Measurements from ENCODE around the gene TCERG1. TPM values are rescaled to one million over a fixed set of nuclear protein-coding genes. Genes with fewer than 3 reads are reported as not detected.

Gene TCERG1
- total RNA-seq, 1 donor from 2014 or later, result 156 TPM

GRCh38 chr5:146441896-146442295, 5.2 kb upstream of the TCERG1 start:
- H3K9me3 Mint-ChIP-seq, result no peaks in the 10 kb centered on the region
- peaks cover 30% of the 10 kb centered on the region for H3K27me3 Mint-ChIP-seq (ENCODE audit: low read depth)
- no peaks in the 10 kb centered on the region for H3K36me3 Mint-ChIP-seq
- TF ChIP-seq CTCF (IDR thresholded peaks at IDR 0.05; ENCODE audit: unreplicated experiment), result no peak
- no peak for DNase-seq (ENCODE audit: low spot score in 2 of 2, unreplicated experiment in 2 of 2)
- no peak overlapping the region for H3K27ac Mint-ChIP-seq
- H3K4me3 Mint-ChIP-seq, result no peak overlapping the region
- no peaks in the 10 kb centered on the region for H3K4me1 Mint-ChIP-seq

DNA sequence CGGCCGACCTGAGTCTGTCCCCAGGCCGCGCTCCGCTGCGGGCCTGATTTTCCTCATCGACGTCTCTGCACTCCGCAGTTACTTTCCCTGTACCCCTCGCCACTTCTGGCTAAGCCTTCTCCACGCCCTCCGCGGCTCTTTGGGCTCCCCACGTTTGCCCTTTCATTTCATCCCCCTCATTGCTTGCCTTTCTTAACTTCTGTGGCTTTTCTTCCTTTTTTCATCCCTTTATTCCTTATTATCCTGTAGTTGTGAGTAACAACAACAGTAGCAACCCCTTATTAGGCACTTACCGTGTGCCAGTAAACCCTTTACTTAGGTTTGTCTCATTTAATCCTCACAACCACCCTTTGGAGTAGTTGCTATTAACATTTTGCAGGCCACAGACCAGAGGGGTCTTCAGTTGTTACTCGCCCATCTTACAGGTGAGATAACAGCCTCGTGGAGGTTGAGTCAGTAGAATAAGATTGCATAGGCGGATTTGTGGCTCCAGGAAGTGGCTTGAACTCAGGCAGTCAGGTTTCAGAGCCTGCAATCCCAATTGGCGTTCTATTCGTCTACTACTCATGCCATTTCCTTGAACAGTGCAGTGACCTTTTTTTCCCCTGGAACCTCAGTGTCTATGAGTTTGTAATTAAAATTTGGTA, 724 bp downstream of the TCERG1 start:
- H3K4me1 Mint-ChIP-seq, result peaks cover 26% of the 10 kb centered on the region
- no peaks in the 10 kb centered on the region for H3K36me3 Mint-ChIP-seq
- no peak for DNase-seq (ENCODE audit: low spot score in 2 of 2, unreplicated experiment in 2 of 2)
- TF ChIP-seq CTCF (IDR thresholded peaks at IDR 0.05; ENCODE audit: unreplicated experiment), result no peak
- H3K27ac Mint-ChIP-seq, result peak overlapping the region; percentile 100
- peak overlapping the region; percentile 95 for H3K4me3 Mint-ChIP-seq
- no peaks in the 10 kb centered on the region for H3K27me3 Mint-ChIP-seq (ENCODE audit: low read depth)
- H3K9me3 Mint-ChIP-seq, result no peaks in the 10 kb centered on the region

DNA sequence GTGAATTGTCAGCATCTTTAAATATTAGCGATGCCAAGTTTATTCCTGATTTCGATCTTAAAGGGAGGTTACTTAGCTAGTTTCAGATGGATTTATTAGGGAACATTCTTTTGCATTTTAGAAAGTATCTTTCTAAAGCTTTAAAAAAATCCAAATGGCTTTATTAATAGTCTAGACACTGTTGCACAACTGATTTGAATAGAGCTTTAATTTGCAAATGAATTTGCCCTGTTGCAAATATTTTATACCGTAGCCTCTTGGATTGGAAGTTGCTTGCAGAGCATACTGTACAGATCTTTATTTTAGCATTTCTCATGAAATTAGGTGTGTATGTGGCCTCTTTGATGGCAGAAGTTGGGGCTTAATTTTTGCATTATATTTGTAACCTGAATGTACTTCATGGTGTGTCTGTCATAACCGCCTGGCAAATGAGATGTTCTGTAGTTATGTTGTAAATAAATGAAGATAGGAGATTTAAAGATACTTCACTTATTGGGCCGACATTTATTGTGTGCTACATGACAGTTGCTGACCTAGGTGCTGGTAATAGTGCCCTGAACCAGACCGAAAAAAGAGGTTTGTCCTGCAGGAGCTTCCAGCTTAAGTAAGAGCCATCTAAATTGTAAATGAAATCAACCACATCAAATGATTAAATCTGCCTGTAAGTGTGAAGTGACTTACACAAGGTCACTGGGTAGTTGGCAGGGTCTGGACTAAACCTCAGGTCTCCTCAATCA, 1.8 kb downstream of the TCERG1 start:
- Mint-ChIP-seq H3K9me3 (no peaks in the 10 kb centered on the region), H3K27me3 (ENCODE audit: low read depth) (no peaks in the 10 kb centered on the region), H3K4me1 (peaks cover 27% of the 10 kb centered on the region), H3K27ac (peak overlapping the region; percentile 37), H3K4me3 (peak overlapping the region; percentile 95), H3K36me3 (peaks cover 2% of the 10 kb centered on the region)
- DNase-seq (ENCODE audit: low spot score in 2 of 2, unreplicated experiment in 2 of 2), result no peak
- TF ChIP-seq CTCF (IDR thresholded peaks at IDR 0.05; ENCODE audit: unreplicated experiment), result no peak

DNA sequence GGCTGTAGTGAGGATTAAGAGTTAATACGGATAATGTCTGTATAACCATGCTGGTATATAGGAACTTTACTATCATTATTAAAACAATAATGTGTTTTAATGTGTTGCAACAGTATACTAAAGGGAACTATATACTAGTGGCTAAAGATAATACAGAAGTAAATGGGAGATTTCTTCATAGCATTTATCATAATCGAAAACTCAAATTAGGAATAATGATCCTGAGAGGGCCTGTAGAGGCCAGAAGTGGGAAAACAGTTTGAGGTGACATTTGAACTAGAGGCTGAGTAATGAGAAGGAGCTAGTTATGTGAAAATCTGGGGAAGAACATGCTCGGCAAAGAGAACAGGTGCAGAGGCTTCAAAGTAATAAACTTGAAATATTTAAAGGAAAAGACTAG, 2.9 kb downstream of the TCERG1 start:
- Mint-ChIP-seq H3K4me1 (peaks cover 30% of the 10 kb centered on the region), H3K27me3 (ENCODE audit: low read depth) (no peaks in the 10 kb centered on the region), H3K4me3 (no peak overlapping the region)

DNA sequence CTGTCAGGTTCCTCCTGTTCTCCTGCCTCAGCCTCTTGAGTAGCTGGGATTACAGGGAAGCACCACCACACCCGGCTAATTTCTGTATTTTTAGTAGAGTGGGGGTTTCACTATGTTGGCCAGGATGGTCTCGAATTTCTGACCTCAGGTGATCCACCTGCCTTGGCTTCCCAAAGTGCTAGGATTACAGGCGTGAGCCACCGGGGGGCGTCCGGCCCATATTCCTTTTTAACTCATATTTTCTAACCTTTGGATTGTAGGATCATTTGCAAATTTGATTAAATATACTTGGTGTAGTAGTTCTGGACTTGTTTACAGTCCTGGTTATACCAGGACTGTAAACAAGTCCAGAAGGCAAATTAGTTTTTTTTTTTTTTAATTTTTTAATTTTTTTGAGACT, 4.3 kb downstream of the TCERG1 start:
- no peak overlapping the region for H3K27ac Mint-ChIP-seq
- DNase-seq (ENCODE audit: low spot score in 2 of 2, unreplicated experiment in 2 of 2), result no peak
- TF ChIP-seq CTCF (IDR thresholded peaks at IDR 0.05; ENCODE audit: unreplicated experiment), result no peak
- peaks cover 5% of the 10 kb centered on the region for H3K36me3 Mint-ChIP-seq
- no peaks in the 10 kb centered on the region for H3K9me3 Mint-ChIP-seq
- H3K4me3 Mint-ChIP-seq, result no peak overlapping the region
- no peaks in the 10 kb centered on the region for H3K27me3 Mint-ChIP-seq (ENCODE audit: low read depth)
- H3K4me1 Mint-ChIP-seq, result peaks cover 38% of the 10 kb centered on the region

More for the DNA sequence above, 2.9 kb downstream of the TCERG1 start:
- Mint-ChIP-seq H3K9me3 (no peaks in the 10 kb centered on the region), H3K36me3 (peaks cover 5% of the 10 kb centered on the region), H3K27ac (peak overlapping the region; percentile 16)
- DNase-seq (ENCODE audit: low spot score in 2 of 2, unreplicated experiment in 2 of 2), result no peak
- TF ChIP-seq CTCF (IDR thresholded peaks at IDR 0.05; ENCODE audit: unreplicated experiment), result no peak

Measured in mesothelial cell of epicardium (in vitro differentiated cells).